HG03432 (cell line): Measurements from ENCODE around the gene RGS3.

ENCODE experiments used
- ATAC-seq: cut with Tn5 transposase; IDR thresholded peaks from one replicate; pipeline ENCODE4 v1.9.1; 2021; ENCODE audit warnings: mild to moderate bottlenecking, moderate library complexity; ENCODE audit not compliant: unreplicated experiment

RGS3 gene

GRCh38 chr9:113509463-113509862 is 45.9 kb downstream of the RGS3 start:
- ATAC-seq, result no peak

DNA sequence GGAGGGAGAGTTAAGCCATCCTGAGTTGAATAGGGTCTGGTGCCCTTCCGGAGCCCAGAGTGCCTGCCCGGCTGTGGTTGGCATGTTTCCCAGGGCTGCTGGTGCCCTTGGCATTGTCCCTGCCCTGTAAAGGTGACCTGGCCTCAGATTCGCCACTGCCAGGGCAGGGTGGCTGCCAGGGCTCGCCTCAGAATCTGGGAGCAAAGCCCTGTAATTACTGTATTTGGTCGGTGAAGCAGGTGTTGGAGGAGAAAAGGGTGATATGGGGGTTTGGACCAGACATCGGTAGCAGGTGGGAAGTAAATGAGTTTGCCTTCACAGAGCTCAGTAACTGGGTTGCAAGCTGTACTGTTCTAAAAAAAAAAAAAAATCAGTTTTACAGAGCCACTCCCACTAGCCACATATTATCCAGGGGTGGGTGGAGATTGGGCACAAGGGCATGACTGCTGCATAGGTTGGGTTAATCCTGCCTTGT is 47.6 kb downstream of the RGS3 start:
- ATAC-seq, result no peak

- peak; percentile 63 for ATAC-seq
Observed at GRCh38 chr9:113511856-113512761, 48.6 kb downstream of the RGS3 start.

GRCh38 chr9:113513111-113513510 is 49.6 kb downstream of the RGS3 start:
- ATAC-seq, result no peak

GRCh38 chr9:113513536-113513935 is 50.0 kb downstream of the RGS3 start:
- no peak for ATAC-seq

DNA sequence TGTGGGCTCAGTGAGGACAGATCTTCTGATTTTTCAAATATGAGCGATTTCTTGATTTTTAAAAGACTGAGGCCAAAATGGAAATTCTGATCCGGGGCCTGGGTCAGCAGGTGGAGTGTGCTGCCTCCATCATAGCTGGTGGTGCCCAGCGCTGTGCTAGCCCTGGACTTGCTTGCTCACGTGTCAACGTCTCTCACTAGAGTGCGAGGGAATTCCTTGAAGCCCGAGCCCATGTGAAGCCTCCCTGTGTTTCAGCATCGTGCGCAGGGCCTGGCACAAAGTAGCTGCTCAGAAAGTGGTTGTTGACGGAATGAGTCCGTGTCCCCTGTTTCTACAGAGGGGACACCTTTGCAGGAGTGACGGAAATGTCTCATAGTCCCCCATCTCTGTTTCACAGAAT is 50.5 kb downstream of the RGS3 start:
- ATAC-seq, result no peak

GRCh38 chr9:113514748-113515147 is 51.2 kb downstream of the RGS3 start:
- no peak for ATAC-seq

DNA sequence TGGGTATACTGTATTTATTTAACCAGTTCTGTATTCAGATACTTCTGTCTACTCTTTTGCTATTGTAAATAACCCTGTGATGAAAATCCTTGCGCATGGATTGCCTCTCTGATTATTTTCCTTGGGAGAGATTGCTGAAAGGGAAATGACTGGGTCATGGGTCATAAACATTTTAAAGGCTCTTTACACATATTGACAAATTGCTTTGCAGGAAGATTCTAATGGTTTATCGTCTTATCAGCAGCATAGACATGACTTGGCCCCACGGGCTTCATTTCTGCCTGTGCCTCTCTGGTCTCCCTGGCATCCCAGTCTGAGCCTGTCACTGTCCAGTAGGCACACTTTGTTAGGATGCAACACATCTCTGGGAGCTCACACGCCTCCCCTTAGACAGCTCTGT is 52.3 kb downstream of the RGS3 start:
- no peak for ATAC-seq

DNA sequence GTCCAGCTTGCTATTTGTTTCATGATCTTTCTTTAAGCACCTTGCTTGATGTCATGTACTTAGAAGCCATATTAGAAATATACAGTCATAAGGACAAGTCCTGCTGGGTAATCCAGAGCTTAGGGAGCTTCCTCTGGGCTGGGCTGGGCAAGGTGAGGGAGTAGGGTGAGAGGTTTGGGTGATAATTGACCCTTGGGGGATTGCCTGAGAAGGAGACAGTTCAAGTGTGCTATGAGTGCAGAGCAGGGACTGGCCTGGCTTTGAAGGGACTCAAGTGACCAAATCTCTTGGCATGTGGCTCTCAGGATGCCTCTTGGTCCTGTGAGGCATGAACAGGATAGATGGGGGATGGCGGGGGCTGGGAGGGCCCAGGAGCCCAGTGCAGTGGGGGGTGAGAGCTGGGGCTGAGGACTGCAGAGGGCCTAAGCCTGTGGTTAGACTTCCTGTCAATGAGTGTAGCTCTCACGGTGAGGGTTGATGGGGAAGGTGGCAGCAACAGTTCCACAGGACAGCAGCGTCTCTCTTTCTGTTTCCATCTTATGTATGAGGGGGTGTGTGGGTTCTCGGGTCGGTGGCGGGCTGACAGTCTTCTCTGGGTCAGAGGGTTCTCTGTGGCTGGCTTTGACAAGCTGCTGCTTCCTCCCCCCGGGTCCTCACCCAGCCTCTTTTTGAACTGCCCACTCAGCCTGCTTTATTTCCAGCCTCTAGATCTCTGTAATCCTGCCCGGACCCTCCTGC is 53.5 kb downstream of the RGS3 start:
- peak; percentile 91 for ATAC-seq

DNA sequence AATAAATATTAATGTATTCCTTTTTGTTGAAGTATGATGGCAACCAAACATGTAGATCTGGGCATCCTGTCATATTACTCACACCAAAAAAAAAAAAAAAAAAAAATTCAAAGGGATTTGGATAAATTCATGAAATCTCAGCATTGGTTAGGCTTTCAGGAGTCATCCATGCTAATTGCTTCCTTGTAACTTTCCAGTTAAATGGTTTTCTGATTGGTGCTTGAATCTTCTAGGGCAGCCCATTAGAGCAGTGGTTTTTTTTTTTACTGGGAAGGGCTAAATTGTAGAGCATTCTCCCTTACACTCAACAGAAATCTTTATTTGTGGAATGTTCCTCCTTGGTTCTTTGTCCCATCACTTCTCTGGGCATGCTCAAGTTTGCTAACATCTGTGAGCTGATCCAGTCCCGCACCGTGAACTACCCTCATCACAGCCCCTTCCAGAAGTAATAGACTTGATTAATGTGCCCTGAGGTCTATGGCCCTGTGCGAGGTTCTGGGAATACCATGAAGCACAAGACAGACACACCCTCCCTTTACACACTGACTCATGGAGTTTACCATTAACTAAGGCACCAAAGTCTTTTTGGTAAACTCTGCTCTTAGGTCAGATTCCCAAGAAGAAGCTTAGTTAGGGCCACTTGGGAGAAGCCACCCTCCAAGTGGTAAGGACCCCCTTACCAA is 56.0 kb downstream of the RGS3 start:
- no peak for ATAC-seq

GRCh38 chr9:113520109-113520642 is 56.6 kb downstream of the RGS3 start:
- ATAC-seq, result peak; percentile 21

DNA sequence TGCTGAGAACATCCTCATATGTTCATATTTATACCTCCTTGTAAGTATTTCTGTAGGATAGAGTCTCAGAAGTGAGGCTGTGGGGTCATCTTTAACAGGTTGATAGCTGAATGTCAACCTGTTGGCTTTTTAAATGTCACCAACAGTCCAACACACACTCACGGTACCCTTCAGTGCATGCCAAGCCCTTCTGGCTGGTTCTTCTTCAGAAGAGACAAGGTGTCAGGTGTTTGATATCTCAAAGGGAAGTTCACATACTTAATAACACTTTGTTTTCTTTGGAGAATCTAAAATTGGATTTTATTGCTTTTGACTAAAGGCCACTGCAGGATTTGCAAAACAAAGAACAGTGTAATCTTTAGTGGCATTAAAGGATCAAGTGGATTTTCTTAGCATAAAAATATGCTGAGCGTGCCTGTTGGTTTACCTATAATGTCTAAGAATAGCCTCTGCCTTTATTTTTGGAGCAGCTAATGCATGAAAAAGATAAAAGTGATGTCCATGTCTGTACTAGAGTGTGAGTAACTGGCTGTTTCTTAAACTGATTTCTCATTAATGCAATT is 58.2 kb downstream of the RGS3 start:
- ATAC-seq, result no peak

DNA sequence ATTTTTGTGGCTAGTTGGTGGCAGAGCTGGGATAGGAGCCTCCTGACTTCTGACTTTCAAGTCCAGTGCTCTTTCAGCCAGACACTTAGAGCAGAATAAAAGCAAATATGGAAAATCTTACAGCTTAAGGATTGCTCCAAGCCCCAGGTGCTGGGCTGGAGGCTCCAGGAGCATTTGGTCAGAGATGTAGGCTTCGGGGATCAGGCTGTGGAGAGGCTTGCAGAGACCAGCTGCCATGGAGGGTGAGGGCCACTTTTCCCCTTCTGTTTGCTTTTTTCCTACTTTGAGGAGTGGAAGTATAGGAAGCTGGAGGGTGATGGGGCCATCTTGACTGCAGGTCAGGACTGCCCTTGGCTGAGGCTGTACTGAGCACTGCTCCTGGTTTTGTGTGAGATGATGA is 58.9 kb downstream of the RGS3 start:
- no peak for ATAC-seq

DNA sequence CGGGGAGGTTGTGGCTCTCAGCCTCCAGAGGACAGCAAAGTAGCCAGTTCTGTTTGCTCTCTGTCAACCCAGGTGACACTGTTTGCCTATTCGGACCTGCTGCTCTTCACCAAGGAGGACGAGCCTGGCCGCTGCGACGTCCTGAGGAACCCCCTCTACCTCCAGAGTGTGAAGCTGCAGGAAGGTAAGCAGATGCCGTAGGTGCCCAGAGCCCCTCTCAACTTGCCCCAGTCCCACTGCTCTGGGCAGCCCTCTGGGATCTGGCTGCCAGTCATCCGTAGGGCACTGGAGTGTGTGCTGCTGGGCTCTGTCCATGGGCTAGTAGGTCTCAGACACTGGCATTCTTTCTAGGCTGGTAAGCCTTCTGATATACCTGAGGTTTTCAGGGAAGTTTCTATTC is 59.3 kb downstream of the RGS3 start:
- ATAC-seq, result peak; percentile 1

DNA sequence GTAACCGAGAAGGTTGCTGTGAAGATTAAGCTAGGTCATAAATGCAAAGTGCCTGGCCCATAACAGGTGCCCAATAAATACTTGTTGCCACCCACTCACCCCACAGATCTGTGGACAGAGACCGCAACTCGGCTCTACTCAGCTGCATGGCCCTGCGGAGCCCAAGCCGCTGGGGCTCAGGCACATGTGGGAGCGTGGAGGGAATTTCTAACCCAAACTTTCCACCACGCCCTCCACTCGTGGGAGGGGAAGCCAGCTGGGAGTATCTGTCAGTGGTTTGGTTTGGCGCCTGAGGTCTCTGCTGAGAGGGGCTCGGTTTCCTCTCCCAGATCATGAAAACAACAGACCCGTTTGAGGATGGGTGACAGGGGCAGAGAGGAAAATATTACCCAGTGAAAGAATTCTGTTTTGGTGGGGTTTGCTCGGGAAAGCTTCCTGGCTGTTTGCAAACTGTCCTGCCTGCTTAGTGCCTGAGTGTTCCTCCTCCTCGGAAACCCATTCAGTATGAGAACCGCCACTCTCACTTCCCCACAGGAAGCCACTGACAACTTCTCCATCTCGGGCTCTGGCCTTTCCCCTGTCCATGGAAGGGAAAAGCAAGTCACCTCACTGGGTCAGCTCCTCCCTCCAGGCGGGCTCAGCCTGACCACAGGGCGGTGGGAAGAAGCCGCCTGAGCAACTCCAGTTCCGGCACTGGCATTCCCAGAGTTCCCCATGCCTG is 60.1 kb downstream of the RGS3 start:
- peak; percentile 85 for ATAC-seq

GRCh38 chr9:113524468-113524867 is 60.9 kb downstream of the RGS3 start:
- no peak for ATAC-seq

- no peak for ATAC-seq
Observed at GRCh38 chr9:113525205-113525604, 61.7 kb downstream of the RGS3 start.

- no peak for ATAC-seq
Observed at GRCh38 chr9:113525831-113526230, 62.3 kb downstream of the RGS3 start.

- ATAC-seq, result no peak
Observed at GRCh38 chr9:113526231-113526746, 62.8 kb downstream of the RGS3 start.

- no peak for ATAC-seq
Observed at GRCh38 chr9:113526841-113527240, 63.3 kb downstream of the RGS3 start.
